ENCODE results near the gene SNX4.

The SNX4 gene

DNA sequence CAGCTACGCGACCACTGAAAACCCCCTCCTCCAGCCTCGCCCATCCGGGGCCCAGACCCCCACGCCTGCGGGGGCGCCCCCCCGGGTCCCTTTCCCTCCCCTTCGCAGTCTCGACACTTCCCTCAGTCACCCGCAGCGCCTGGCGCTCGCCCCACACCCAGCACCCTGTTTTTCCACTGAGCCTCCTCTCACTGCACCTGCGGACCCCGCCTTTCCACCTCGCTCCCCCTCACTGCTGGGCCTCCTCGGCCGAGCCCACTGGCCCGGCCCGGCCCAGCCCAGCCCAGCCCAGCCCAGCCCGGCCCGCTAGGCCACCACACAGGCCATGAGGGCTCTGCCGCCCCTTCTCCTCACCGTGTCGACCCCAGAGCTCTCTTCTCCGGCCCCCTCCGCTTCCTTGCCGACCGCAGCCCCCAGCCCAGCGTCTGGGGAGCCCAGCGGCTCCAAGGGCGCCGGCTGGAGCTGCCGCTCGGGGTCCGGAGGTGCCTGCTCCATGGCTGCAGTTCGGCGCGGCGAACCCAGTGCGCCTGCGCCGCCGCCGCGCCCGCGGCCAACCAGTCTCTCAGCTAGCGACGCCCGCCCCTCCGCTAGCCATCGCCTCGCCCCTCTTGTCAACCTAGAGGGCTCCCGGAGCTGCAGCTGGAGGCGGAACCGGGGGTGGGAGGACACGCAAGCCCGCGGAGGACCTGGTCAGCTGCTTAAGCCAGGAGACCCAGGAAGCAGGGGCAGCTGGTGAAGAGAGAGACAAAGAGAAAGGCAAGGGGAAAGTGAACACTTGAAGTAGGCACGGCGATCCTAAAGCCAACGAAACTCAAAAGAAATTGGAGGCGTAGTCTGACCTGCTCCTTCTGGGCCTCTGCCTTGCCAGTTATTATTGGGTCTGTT lies at the start of gene SNX4:
SNX4 (minus strand) TSS at position 525 of the 885 bp plus-strand sequence; CDS start at position 495, 30 bp downstream.
- H3K4me3 ChIP-seq (ENCODE audit: low read depth, low read length): peak within 1 kb of the TSS; percentile 90
- TF ChIP-seq, protein P1, sequence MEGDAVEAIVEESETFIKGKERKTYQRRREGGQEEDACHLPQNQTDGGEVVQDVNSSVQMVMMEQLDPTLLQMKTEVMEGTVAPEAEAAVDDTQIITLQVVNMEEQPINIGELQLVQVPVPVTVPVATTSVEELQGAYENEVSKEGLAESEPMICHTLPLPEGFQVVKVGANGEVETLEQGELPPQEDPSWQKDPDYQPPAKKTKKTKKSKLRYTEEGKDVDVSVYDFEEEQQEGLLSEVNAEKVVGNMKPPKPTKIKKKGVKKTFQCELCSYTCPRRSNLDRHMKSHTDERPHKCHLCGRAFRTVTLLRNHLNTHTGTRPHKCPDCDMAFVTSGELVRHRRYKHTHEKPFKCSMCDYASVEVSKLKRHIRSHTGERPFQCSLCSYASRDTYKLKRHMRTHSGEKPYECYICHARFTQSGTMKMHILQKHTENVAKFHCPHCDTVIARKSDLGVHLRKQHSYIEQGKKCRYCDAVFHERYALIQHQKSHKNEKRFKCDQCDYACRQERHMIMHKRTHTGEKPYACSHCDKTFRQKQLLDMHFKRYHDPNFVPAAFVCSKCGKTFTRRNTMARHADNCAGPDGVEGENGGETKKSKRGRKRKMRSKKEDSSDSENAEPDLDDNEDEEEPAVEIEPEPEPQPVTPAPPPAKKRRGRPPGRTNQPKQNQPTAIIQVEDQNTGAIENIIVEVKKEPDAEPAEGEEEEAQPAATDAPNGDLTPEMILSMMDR (IDR thresholded peaks at IDR 0.05; ENCODE audit: low read depth, low read length): no peak

GRCh38 chr3:125556314-125556713 lies 36.3 kb upstream of the SNX4 start:
- TF ChIP-seq, protein P1 (IDR thresholded peaks at IDR 0.05; ENCODE audit: low read depth, low read length): no peak
- no peak overlapping the region for H3K4me3 ChIP-seq (ENCODE audit: low read depth, low read length)

- H3K4me3 ChIP-seq (ENCODE audit: low read depth, low read length): no peak overlapping the region
- TF ChIP-seq, protein P1 (IDR thresholded peaks at IDR 0.05; ENCODE audit: low read depth, low read length): no peak
Observed at GRCh38 chr3:125552401-125552800, 32.4 kb upstream of the SNX4 start.

DNA sequence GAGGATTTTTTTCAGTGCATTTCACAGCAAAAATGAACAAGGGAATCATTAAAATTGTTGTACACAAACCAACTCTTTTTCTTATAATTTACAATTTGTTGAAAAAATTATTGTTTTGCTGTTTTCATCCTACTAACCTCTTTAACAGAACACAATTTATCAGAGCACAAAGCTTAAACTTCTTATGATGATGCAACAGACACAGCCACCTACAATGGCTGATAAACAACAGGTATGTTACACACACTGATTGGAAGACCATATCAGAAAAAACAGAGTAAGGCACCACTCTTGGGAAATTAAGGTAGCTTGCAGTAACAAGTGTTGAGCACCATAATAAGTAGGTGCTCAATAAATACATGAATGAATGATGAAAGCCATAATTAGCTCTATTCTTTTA lies 8.9 kb upstream of the SNX4 start:
- H3K4me3 ChIP-seq (ENCODE audit: low read depth, low read length): no peak overlapping the region
- TF ChIP-seq, protein P1 (IDR thresholded peaks at IDR 0.05; ENCODE audit: low read depth, low read length): no peak

DNA sequence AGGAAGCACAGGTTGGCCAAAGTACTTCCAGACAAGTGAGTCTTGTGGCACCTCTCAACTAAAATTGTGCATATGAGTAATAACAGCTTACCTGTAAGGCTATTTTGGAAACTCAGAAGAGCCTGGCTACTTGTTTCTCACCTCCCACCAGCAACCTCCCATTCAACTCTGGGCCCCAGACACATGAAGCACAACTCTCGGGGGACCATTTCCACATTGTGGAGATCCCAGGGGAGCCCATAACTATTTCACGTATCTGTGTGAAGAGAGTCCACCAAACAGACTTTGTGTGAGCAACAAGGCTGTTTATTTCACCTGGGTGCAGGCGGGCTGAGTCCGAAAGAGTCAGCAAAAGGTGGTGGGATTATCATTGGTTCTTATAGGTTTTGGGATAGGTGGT lies 5.2 kb upstream of the SNX4 start:
- H3K4me3 ChIP-seq (ENCODE audit: low read depth, low read length): no peak overlapping the region
- TF ChIP-seq, protein P1 (IDR thresholded peaks at IDR 0.05; ENCODE audit: low read depth, low read length): no peak

DNA sequence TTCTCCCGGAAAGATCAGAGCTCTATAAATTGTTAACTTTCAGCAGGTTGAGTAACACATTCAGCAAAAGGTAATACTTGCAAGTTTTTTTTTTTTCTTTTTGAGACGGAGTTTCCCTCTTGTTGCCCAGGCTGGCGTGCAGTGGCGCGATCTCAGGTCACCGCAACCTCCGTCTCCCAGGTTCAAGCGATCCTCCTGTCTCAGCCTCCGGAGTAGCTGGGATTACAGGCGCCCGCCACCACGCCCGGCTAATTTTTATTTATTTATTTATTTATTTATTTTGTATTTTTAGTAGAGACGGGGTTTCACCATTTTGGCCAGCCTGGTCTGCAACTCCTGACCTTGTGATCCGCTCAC lies 539 bp upstream of the SNX4 start:
- peak overlapping the region; percentile 90 for H3K4me3 ChIP-seq (ENCODE audit: low read depth, low read length)

DNA sequence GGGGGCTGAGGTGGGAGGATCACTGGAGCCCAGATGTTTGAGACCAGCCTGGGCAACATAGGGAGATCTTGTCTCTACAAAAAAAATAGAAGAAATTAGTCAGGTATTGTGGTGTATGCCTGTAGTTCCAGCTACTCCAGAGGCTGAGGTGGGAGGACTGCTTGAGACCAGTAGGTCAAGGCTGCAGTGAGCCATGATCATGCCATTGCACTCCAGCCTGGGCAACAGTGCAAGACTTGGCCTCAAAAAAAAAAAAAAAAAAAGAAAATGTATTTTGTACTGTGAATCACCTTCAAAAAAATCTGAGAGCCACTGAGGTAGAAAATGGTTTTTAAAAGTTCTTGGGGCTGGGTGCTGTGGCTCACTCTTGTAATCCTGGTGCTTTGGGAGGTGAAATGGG lies 4.6 kb downstream of the SNX4 start:
- TF ChIP-seq, protein P1 (IDR thresholded peaks at IDR 0.05; ENCODE audit: low read depth, low read length): no peak
- no peak overlapping the region for H3K4me3 ChIP-seq (ENCODE audit: low read depth, low read length)

All from WI38 (cell line).